GM19239 (cell line): ENCODE measurements around the gene ZFYVE21.
"Not testable (repeated sequence)": the region's sequence is repeated elsewhere in the genome, so short reads cannot be mapped to it uniquely, and the experiment has no call there.

Experiments used
- DNase-seq: peaks from one replicate; pipeline ENCODE4 v3.0.0; 2011; ENCODE audit warnings: low spot score; ENCODE audit not compliant: insufficient read length
- FAIRE-seq: peaks from 2 replicates; lab custom pipeline; 2011; peaks lifted over from hg19 to GRCh38; lab: Jason Lieb, UNC

ZFYVE21 gene

GRCh38 chr14:103691655-103692054 lies 24.0 kb upstream of the ZFYVE21 start:
- DNase-seq, FAIRE-seq: not testable (repeated sequence)

GRCh38 chr14:103692159-103692558 lies 23.5 kb upstream of the ZFYVE21 start:
- FAIRE-seq (peak; percentile 77), DNase-seq (no peak)

- DNase-seq: no peak
- FAIRE-seq: no peak
Observed at GRCh38 chr14:103692871-103693270, 22.7 kb upstream of the ZFYVE21 start.

- DNase-seq: no peak
- no peak for FAIRE-seq
Observed at GRCh38 chr14:103693515-103693914, 22.1 kb upstream of the ZFYVE21 start.

GRCh38 chr14:103694572-103695026 lies 21.0 kb upstream of the ZFYVE21 start:
- no peak for FAIRE-seq
- DNase-seq: no peak

- FAIRE-seq (no peak), DNase-seq (no peak)
Observed at GRCh38 chr14:103695296-103696069, 20.1 kb upstream of the ZFYVE21 start.

GRCh38 chr14:103696070-103696402 lies 19.6 kb upstream of the ZFYVE21 start:
- no peak for FAIRE-seq
- no peak for DNase-seq

GRCh38 chr14:103696466-103697071 lies 19.0 kb upstream of the ZFYVE21 start:
- DNase-seq (no peak), FAIRE-seq (peak; percentile 23)

- FAIRE-seq (no peak), DNase-seq (no peak)
Observed at GRCh38 chr14:103697206-103697602, 18.4 kb upstream of the ZFYVE21 start.

GRCh38 chr14:103697603-103698379 lies 17.8 kb upstream of the ZFYVE21 start:
- FAIRE-seq: no peak

GRCh38 chr14:103698380-103699260 lies 17.0 kb upstream of the ZFYVE21 start:
- no peak for FAIRE-seq
- no peak for DNase-seq

More at GRCh38 chr14:103697603-103698379, 17.8 kb upstream of the ZFYVE21 start:
- DNase-seq: no peak

- FAIRE-seq (no peak), DNase-seq (no peak)
Observed at GRCh38 chr14:103699261-103699661, 16.3 kb upstream of the ZFYVE21 start.

- DNase-seq (no peak), FAIRE-seq (no peak)
Observed at GRCh38 chr14:103699901-103700752, 15.5 kb upstream of the ZFYVE21 start.

- no peak for DNase-seq
- no peak for FAIRE-seq
Observed at GRCh38 chr14:103700753-103701490, 14.7 kb upstream of the ZFYVE21 start.

- FAIRE-seq: no peak
- no peak for DNase-seq
Observed at GRCh38 chr14:103702095-103702494, 13.5 kb upstream of the ZFYVE21 start.

- no peak for FAIRE-seq
- DNase-seq: no peak
Observed at GRCh38 chr14:103702497-103703432, 12.8 kb upstream of the ZFYVE21 start.
